Kidney (tissue), 14 donors: ENCODE results near the gene RNF13. TPM values are rescaled to one million over a fixed set of nuclear protein-coding genes. Genes with fewer than 3 reads are reported as not detected.

Experiments
- DNase-seq, 5 donors: peaks; one replicate each; pipeline ENCODE4 v3.0.0-alpha.2; 2013 to 2020
- FAIRE-seq: peaks from 2 replicates; lab custom pipeline; 2012; peaks lifted over from hg19 to GRCh38; lab: Jason Lieb, UNC
- H3K27ac ChIP-seq, 2 donors: one replicate each; pipeline ENCODE4 v1.7.0; 2013; ENCODE audit warnings: low read depth in 2 of 2, low read length in 2 of 2, inconsistent platforms in 1 of 2
- H3K27me3 ChIP-seq: one replicate; pipeline ENCODE4 v1.7.1; 2013; ENCODE audit warnings: low read length, inconsistent platforms; ENCODE audit not compliant: control insufficient read depth, insufficient read depth
- H3K36me3 ChIP-seq, 3 donors: one replicate each; pipeline versions ENCODE4 v1.7.0 to v1.7.1; 2013; ENCODE audit warnings: low read length in 3 of 3, control low read depth in 1 of 3, inconsistent platforms in 1 of 3; ENCODE audit not compliant: insufficient read depth in 3 of 3, control insufficient read depth in 2 of 3
- H3K4me1 ChIP-seq, 3 donors: one replicate each; pipeline versions ENCODE4 v1.7.0 to v1.7.1; 2013; ENCODE audit warnings: low read length in 3 of 3, inconsistent platforms in 1 of 3, low read depth in 1 of 3; ENCODE audit not compliant: control insufficient read depth in 2 of 3, insufficient read depth in 2 of 3
- H3K4me3 ChIP-seq, 3 donors: one replicate each; pipeline versions ENCODE4 v1.7.0 to v1.8.1; 2013; ENCODE audit warnings: low read length in 3 of 3, control low read depth in 1 of 3, inconsistent platforms in 1 of 3
- H3K9ac ChIP-seq, 3 donors: one replicate each; pipeline versions ENCODE4 v1.7.0 to v1.7.1; 2013; ENCODE audit warnings: low read length in 3 of 3, control low read depth in 1 of 3, inconsistent platforms in 1 of 3
- H3K9me3 ChIP-seq, 3 donors: one replicate each; pipeline versions ENCODE4 v1.7.0 to v1.7.1; 2013; ENCODE audit warnings: low read length in 3 of 3, control low read depth in 1 of 3, inconsistent platforms in 1 of 3; ENCODE audit not compliant: control insufficient read depth in 2 of 3, insufficient read depth in 1 of 3
- CTCF ChIP-seq: IDR thresholded peaks from 3 replicates; pipeline ENCODE4 v1.5.1; 2012; ENCODE audit warnings: mild to moderate bottlenecking, moderate library complexity, borderline replicate concordance; ENCODE audit not compliant: insufficient read depth; ENCODE audit errors: extremely low read depth
- intact Hi-C: fragments of 100-400 bp; cut with DNase I; formaldehyde crosslinking; loops from one replicate; pipeline ENCODE4 v1.11.1; 2022
- polyA plus RNA-seq: library from polyadenylated mRNA; stranded (reverse); fragments of 350-450 nt; fragmentation: Illumina TruSeq; extraction: RNeasy Lipid Tissue Mini Kit (QIAGEN cat#74804); gene quantifications from one replicate; pipeline ENCODE4 v1.2.3, GENCODE V29; 2014; ENCODE audit warnings: low read depth, low replicate concordance; ENCODE audit not compliant: insufficient read depth
- total RNA-seq: library from RNA; stranded (reverse); fragmentation: NEBNext Ultra II Directional; extraction: Animal tissue kit (Norgen Biotek cat#: 25700); gene quantifications from one replicate; pipeline ENCODE4 v1.2.1, GENCODE V29; 2021
- donor health status: control.
- donor health status: control.
- donor health status: control.
- donor health status: control.
- donor health status: control.
- donor health status: DM: yes; HTN: yes; CAD: no.
- donor health status: Normal renal cell carcinoma (clear cell type).

Gene RNF13
- total and polyA plus RNA-seq, 2 donors from 2014 or later = 54.1 to 87.1 TPM

GRCh38 chr3:149777414-149778214 lies 35.4 kb upstream of the RNF13 start:
- TF ChIP-seq CTCF = no peak
- FAIRE-seq = no peak
- Histone ChIP-seq H3K9ac (no peak overlapping the region), H3K9me3 (no peaks in the 10 kb centered on the region), H3K27ac (no peak overlapping the region), H3K4me1 (no peaks in the 10 kb centered on the region), H3K4me3 (no peak overlapping the region), H3K27me3 (no peaks in the 10 kb centered on the region), H3K36me3 (no peaks in the 10 kb centered on the region)
- intact Hi-C loops = no loop called here
- no peak for DNase-seq

GRCh38 chr3:149781211-149781610 lies 31.8 kb upstream of the RNF13 start:
- Histone ChIP-seq H3K9me3 (no peaks in the 10 kb centered on the region), H3K27ac (no peak overlapping the region), H3K9ac (no peak overlapping the region), H3K36me3 (no peaks in the 10 kb centered on the region), H3K4me3 (no peak overlapping the region), H3K4me1 (no peaks in the 10 kb centered on the region), H3K27me3 (no peaks in the 10 kb centered on the region)
- TF ChIP-seq CTCF = no peak
- intact Hi-C loops = no loop called here
- FAIRE-seq = no peak
- DNase-seq = no peak

- intact Hi-C loops = no loop called here
- TF ChIP-seq CTCF = no peak
- Histone ChIP-seq H3K9ac (no peak overlapping the region), H3K4me3 (no peak overlapping the region), H3K27me3 (no peaks in the 10 kb centered on the region), H3K27ac (no peak overlapping the region), H3K4me1 (no peaks in the 10 kb centered on the region), H3K9me3 (no peaks in the 10 kb centered on the region), H3K36me3 (no peaks in the 10 kb centered on the region)
- DNase-seq = no peak
- FAIRE-seq = no peak
Measured at GRCh38 chr3:149781741-149782140, 31.3 kb upstream of the RNF13 start.

- H3K27me3 ChIP-seq = no peaks in the 10 kb centered on the region
- no peak overlapping the region for H3K27ac ChIP-seq
- FAIRE-seq (no peak), DNase-seq (no peak)
- no peaks in the 10 kb centered on the region for H3K4me1 ChIP-seq
- no peak overlapping the region for H3K9ac ChIP-seq
- TF ChIP-seq CTCF = no peak
- H3K36me3 ChIP-seq = no peaks in the 10 kb centered on the region
- H3K4me3 ChIP-seq = no peak overlapping the region
- H3K9me3 ChIP-seq = no peaks in the 10 kb centered on the region
- intact Hi-C loops = no loop called here
Measured at GRCh38 chr3:149783576-149783975, 29.4 kb upstream of the RNF13 start.
